ENCODE measurements around the gene KIF1A. TPM values are rescaled to one million over a fixed set of nuclear protein-coding genes. Genes with fewer than 3 reads are reported as not detected.

The KIF1A gene
- total RNA-seq, 1 donor from 2014 or later, result 52.2 TPM

- TF ChIP-seq CTCF (IDR thresholded peaks at IDR 0.05; ENCODE audit: unreplicated experiment), result no peak
- H3K9me3 Mint-ChIP-seq (ENCODE audit: unreplicated experiment), result no peaks in the 10 kb centered on the region
- peaks cover 9% of the 10 kb centered on the region for H3K36me3 Mint-ChIP-seq (ENCODE audit: low read depth, unreplicated experiment)
- DNase-seq (ENCODE audit: low spot score), result no peak
- H3K27me3 Mint-ChIP-seq (ENCODE audit: unreplicated experiment), result peaks cover 2% of the 10 kb centered on the region
- H3K27ac Mint-ChIP-seq (ENCODE audit: unreplicated experiment), result no peak overlapping the region
- no peak overlapping the region for H3K4me3 Mint-ChIP-seq (ENCODE audit: unreplicated experiment)
- H3K4me1 Mint-ChIP-seq (ENCODE audit: unreplicated experiment), result peaks cover 13% of the 10 kb centered on the region
Measured at GRCh38 chr2:240797914-240798313, 22.1 kb downstream of the KIF1A start.

GRCh38 chr2:240797500-240797895, 22.5 kb downstream of the KIF1A start:
- Mint-ChIP-seq H3K27ac (ENCODE audit: unreplicated experiment) (no peak overlapping the region), H3K4me1 (ENCODE audit: unreplicated experiment) (peaks cover 13% of the 10 kb centered on the region), H3K36me3 (ENCODE audit: low read depth, unreplicated experiment) (peaks cover 9% of the 10 kb centered on the region), H3K9me3 (ENCODE audit: unreplicated experiment) (no peaks in the 10 kb centered on the region), H3K4me3 (ENCODE audit: unreplicated experiment) (no peak overlapping the region), H3K27me3 (ENCODE audit: unreplicated experiment) (peaks cover 2% of the 10 kb centered on the region)
- no peak for TF ChIP-seq CTCF (IDR thresholded peaks at IDR 0.05; ENCODE audit: unreplicated experiment)
- DNase-seq (ENCODE audit: low spot score), result no peak

- Mint-ChIP-seq H3K27me3 (ENCODE audit: unreplicated experiment) (peaks cover 2% of the 10 kb centered on the region), H3K4me1 (ENCODE audit: unreplicated experiment) (peaks cover 13% of the 10 kb centered on the region), H3K27ac (ENCODE audit: unreplicated experiment) (no peak overlapping the region), H3K4me3 (ENCODE audit: unreplicated experiment) (peak overlapping the region; percentile 35), H3K36me3 (ENCODE audit: low read depth, unreplicated experiment) (peaks cover 9% of the 10 kb centered on the region), H3K9me3 (ENCODE audit: unreplicated experiment) (no peaks in the 10 kb centered on the region)
- no peak for TF ChIP-seq CTCF (IDR thresholded peaks at IDR 0.05; ENCODE audit: unreplicated experiment)
- no peak for DNase-seq (ENCODE audit: low spot score)
Measured at GRCh38 chr2:240796543-240797499, 23.2 kb downstream of the KIF1A start.

- no peaks in the 10 kb centered on the region for H3K9me3 Mint-ChIP-seq (ENCODE audit: unreplicated experiment)
- peaks cover 13% of the 10 kb centered on the region for H3K4me1 Mint-ChIP-seq (ENCODE audit: unreplicated experiment)
- H3K27me3 Mint-ChIP-seq (ENCODE audit: unreplicated experiment), result peaks cover 2% of the 10 kb centered on the region
- TF ChIP-seq CTCF (IDR thresholded peaks at IDR 0.05; ENCODE audit: unreplicated experiment), result no peak
- no peak for DNase-seq (ENCODE audit: low spot score)
- H3K36me3 Mint-ChIP-seq (ENCODE audit: low read depth, unreplicated experiment), result peaks cover 9% of the 10 kb centered on the region
- peak overlapping the region; percentile 35 for H3K4me3 Mint-ChIP-seq (ENCODE audit: unreplicated experiment)
- no peak overlapping the region for H3K27ac Mint-ChIP-seq (ENCODE audit: unreplicated experiment)
Measured at GRCh38 chr2:240795916-240796510, 24.0 kb downstream of the KIF1A start.

- Mint-ChIP-seq H3K4me3 (ENCODE audit: unreplicated experiment) (no peak overlapping the region), H3K36me3 (ENCODE audit: low read depth, unreplicated experiment) (peaks cover 10% of the 10 kb centered on the region), H3K27ac (ENCODE audit: unreplicated experiment) (no peak overlapping the region), H3K4me1 (ENCODE audit: unreplicated experiment) (peaks cover 11% of the 10 kb centered on the region), H3K27me3 (ENCODE audit: unreplicated experiment) (peaks cover 2% of the 10 kb centered on the region), H3K9me3 (ENCODE audit: unreplicated experiment) (no peaks in the 10 kb centered on the region)
- no peak for DNase-seq (ENCODE audit: low spot score)
- no peak for TF ChIP-seq CTCF (IDR thresholded peaks at IDR 0.05; ENCODE audit: unreplicated experiment)
Measured at GRCh38 chr2:240795454-240795853, 24.6 kb downstream of the KIF1A start.

Measured in endothelial cell (in vitro differentiated cells).